Measurements from ENCODE around the gene ADGRG1. TPM values are rescaled to one million over a fixed set of nuclear protein-coding genes. Genes with fewer than 3 reads are reported as not detected.

The ADGRG1 gene
- total RNA-seq, 8 experiments from 2014 or later, result 0.54 to 82.8 (median 48.8) TPM

Other genes starting within 250 kb of the ADGRG1 start
- gene CCL17, start 223.9 kb upstream of the ADGRG1 start, total RNA-seq, result not detected
- gene CIAPIN1, start 181.2 kb upstream of the ADGRG1 start, total RNA-seq, result 10 to 100 TPM; 44.5 to 74.9 (median 58.4) TPM
- 100 to 1,000 TPM in 1 of 8 experiments, 10 to 100 TPM in 7; 39.9 to 114 (median 54.3) TPM for gene COQ9, start 181.2 kb upstream of the ADGRG1 start, total RNA-seq
- 10 to 100 TPM; 49.4 to 82.9 (median 64.9) TPM for gene POLR2C, start 166.0 kb upstream of the ADGRG1 start, total RNA-seq
- 10 to 100 TPM; 11.3 to 34.8 (median 22.6) TPM for gene DOK4, start 142.1 kb upstream of the ADGRG1 start, total RNA-seq
- 10 to 100 TPM in 2 of 8 experiments, 1 to 10 TPM in 6; 1.1 to 16.8 (median 6.2) TPM for gene CCDC102A, start 92.1 kb upstream of the ADGRG1 start, total RNA-seq
- gene ADGRG5, start 86.0 kb upstream of the ADGRG1 start, total RNA-seq, result under 1 TPM in 6 of 8 experiments, not detected in 2; 0.04 to 0.71 (median 0.22) TPM
- gene ADGRG3, start 39.7 kb downstream of the ADGRG1 start, total RNA-seq, result 1 to 10 TPM in 1 of 8 experiments, under 1 TPM in 5, not detected in 2; 0.10 to 1.1 (median 0.31) TPM
- gene DRC7, start 66.2 kb downstream of the ADGRG1 start, total RNA-seq, result 1 to 10 TPM in 3 of 8 experiments, under 1 TPM in 4, not detected in 1; 0.49 to 7.4 (median 0.63) TPM
- 10 to 100 TPM; 20.7 to 41.0 (median 33.0) TPM for gene KATNB1, start 107.1 kb downstream of the ADGRG1 start, total RNA-seq
- gene KIFC3, start 173.9 kb downstream of the ADGRG1 start, total RNA-seq, result 10 to 100 TPM in 3 of 8 experiments, 1 to 10 TPM in 5; 2.7 to 32.4 (median 8.2) TPM

Measured in motor neuron (in vitro differentiated cells).